Tibial nerve (tissue), 4 donors: Measurements from ENCODE around the gene NUDT16. TPM values are rescaled to one million over a fixed set of nuclear protein-coding genes. Genes with fewer than 3 reads are reported as not detected.
"Not testable (repeated sequence)": the region's sequence is repeated elsewhere in the genome, so short reads cannot be mapped to it uniquely, and the experiment has no call there.

Experiments used
- DNase-seq, 2 donors: peaks; one replicate each; pipeline ENCODE4 v3.0.0-alpha.2; 2019; ENCODE audit warnings: low spot score in 2 of 2
- H3K27ac ChIP-seq, 4 donors: fragments of 200-600 bp; sonication (generic) in 3 of 4; one replicate each; pipeline ENCODE4 v1.5.1; 2017 to 2019; ENCODE audit warnings: mild to moderate bottlenecking in 1 of 4
- H3K27me3 ChIP-seq, 2 donors: fragments of 200-600 bp; sonication (generic) in 1 of 2; one replicate each; pipeline versions ENCODE4 v1.5.1 to v1.6.0; 2017 to 2019
- H3K36me3 ChIP-seq, 3 donors: fragments of 200-600 bp; sonication (generic); one replicate each; pipeline ENCODE4 v1.5.1; 2018 to 2019
- H3K4me1 ChIP-seq, 4 donors: fragments of 200-600 bp; sonication (generic) in 3 of 4; one replicate each; pipeline ENCODE4 v1.5.1; 2017 to 2019
- H3K4me3 ChIP-seq, 4 donors: fragments of 200-600 bp; sonication (generic) in 3 of 4; one replicate each; pipeline ENCODE4 v1.5.1; 2017 to 2019; ENCODE audit warnings: mild to moderate bottlenecking in 1 of 4, moderate library complexity in 1 of 4
- H3K9me3 ChIP-seq, 4 donors: fragments of 200-600 bp; sonication (generic) in 3 of 4; one replicate each; pipeline ENCODE4 v1.5.1; 2017 to 2019
- CTCF ChIP-seq, 5 experiments: fragments of 200-600 bp in 3 of 5; fragments of 450-650 bp in 2 of 5; sonication (generic) in 3 of 5; IDR thresholded peaks; one replicate each; pipeline ENCODE4 v1.5.1; 2016 to 2019; ENCODE audit warnings: antibody characterized with exemption in 5 of 5, mild to moderate bottlenecking in 3 of 5, moderate library complexity in 2 of 5
- EP300 ChIP-seq, 2 donors: sonication (generic); formaldehyde crosslinking; IDR thresholded peaks; one replicate each; pipeline ENCODE4 v1.6.1; 2017; ENCODE audit warnings: antibody characterized with exemption in 2 of 2, mild to moderate bottlenecking in 1 of 2
- POLR2A ChIP-seq, 2 donors: fragments of 450-650 bp; IDR thresholded peaks; one replicate each; pipeline ENCODE4 v1.6.1; 2017; ENCODE audit warnings: antibody characterized with exemption in 2 of 2, mild to moderate bottlenecking in 2 of 2, moderate library complexity in 2 of 2
- WGBS, 2 donors: methylation state at CpG; one replicate each; pipeline ENCODE4 v1.1.5; 2018; 5-methylcytosine and 5-hydroxymethylcytosine counted together
- total RNA-seq, 4 donors: library from RNA; depleted of rRNA; stranded (reverse); fragments of >200 nt; gene quantifications; one replicate each; pipeline ENCODE4 v1.1.0, GENCODE V29; 2016

Gene NUDT16
- total RNA-seq, 4 donors from 2014 or later = 70.8 to 102 (median 87.8) TPM

- WGBS, 2 donors = 85 to 86% methylated on average over 5 of the region's 5 CpGs
- no peaks in the 10 kb centered on the region for H3K9me3 ChIP-seq
- TF ChIP-seq POLR2A (IDR thresholded peaks at IDR 0.05) (no peak), CTCF (IDR thresholded peaks at IDR 0.05) (no peak), EP300 (IDR thresholded peaks at IDR 0.05) (no peak)
- H3K27me3 ChIP-seq = no peaks in the 10 kb centered on the region
- DNase-seq = no peak
- H3K36me3 ChIP-seq = no peaks in the 10 kb centered on the region
- H3K4me1 ChIP-seq = no peaks in the 10 kb centered on the region
- H3K27ac ChIP-seq = no peak overlapping the region
- no peak overlapping the region for H3K4me3 ChIP-seq
Observed at GRCh38 chr3:131356006-131356595, 25.5 kb upstream of the NUDT16 start.

GRCh38 chr3:131357275-131357674 is 24.3 kb upstream of the NUDT16 start:
- Histone ChIP-seq H3K36me3 (no peaks in the 10 kb centered on the region), H3K9me3 (no peaks in the 10 kb centered on the region), H3K27ac (no peak overlapping the region), H3K27me3 (no peaks in the 10 kb centered on the region), H3K4me3 (no peak overlapping the region), H3K4me1 (peaks cover 0 to 8% (median under 1%) of the 10 kb centered on the region in 4 donors)
- TF ChIP-seq CTCF (IDR thresholded peaks at IDR 0.05) (no peak), EP300 (IDR thresholded peaks at IDR 0.05) (no peak), POLR2A (IDR thresholded peaks at IDR 0.05) (no peak)
- no peak for DNase-seq
- WGBS, 2 donors = 97 to 100% methylated on average over 1 of the region's 1 CpG

- 71% methylated on average over 4 of the region's 4 CpGs for WGBS, 2 donors
Observed at GRCh38 chr3:131360191-131360755, 21.3 kb upstream of the NUDT16 start.

GRCh38 chr3:131361066-131361463 is 20.5 kb upstream of the NUDT16 start:
- peak overlapping the region in 3 of 4 donors; percentile 44 to 60 (median 53) for H3K4me3 ChIP-seq
- peak in 1 of 2 donors; percentile 33 for DNase-seq
- WGBS, 2 donors = 79 to 85% methylated on average over 7 of the region's 7 CpGs
- H3K4me1 ChIP-seq = peaks cover 0 to 10% (median 2%) of the 10 kb centered on the region in 4 donors
- not testable (repeated sequence) for H3K9me3 ChIP-seq, H3K27me3 ChIP-seq, H3K36me3 ChIP-seq
- H3K27ac ChIP-seq = peak overlapping the region in 3 of 4 donors; percentile 43 to 76 (median 55)

More at GRCh38 chr3:131360191-131360755, 21.3 kb upstream of the NUDT16 start:
- Histone ChIP-seq H3K9me3 (no peaks in the 10 kb centered on the region), H3K4me1 (peaks cover 0 to 10% (median 2%) of the 10 kb centered on the region in 4 donors), H3K27ac (no peak overlapping the region), H3K36me3 (no peaks in the 10 kb centered on the region), H3K27me3 (no peaks in the 10 kb centered on the region), H3K4me3 (no peak overlapping the region)
- TF ChIP-seq POLR2A (IDR thresholded peaks at IDR 0.05) = no peak
- no peak for TF ChIP-seq CTCF (IDR thresholded peaks at IDR 0.05)
- no peak for DNase-seq

- peak overlapping the region; percentile 44 to 60 (median 54) for H3K4me3 ChIP-seq
- no peaks in the 10 kb centered on the region for H3K27me3 ChIP-seq
- H3K9me3 ChIP-seq = peaks cover 0 to under 1% (median 0%) of the 10 kb centered on the region in 4 donors
- peaks cover 0 to 10% (median 2%) of the 10 kb centered on the region in 4 donors for H3K4me1 ChIP-seq
- peak overlapping the region; percentile 22 to 82 (median 66) for H3K27ac ChIP-seq
- no peak for TF ChIP-seq CTCF (IDR thresholded peaks at IDR 0.05)
- peak in 1 of 2 donors; percentile 52 for TF ChIP-seq EP300 (IDR thresholded peaks at IDR 0.05)
- TF ChIP-seq POLR2A (IDR thresholded peaks at IDR 0.05) = peak in 1 of 2 donors; percentile 46
- H3K36me3 ChIP-seq = no peaks in the 10 kb centered on the region
- WGBS, 2 donors = 11 to 12% methylated on average over 38 to 46 of the region's 64 CpGs
- DNase-seq = peak; percentile 47 to 56
Observed at GRCh38 chr3:131361464-131362421, 19.8 kb upstream of the NUDT16 start.
